Muscle of back (tissue), 13 donors: ENCODE measurements around the gene ANKRD24. TPM values are rescaled to one million over a fixed set of nuclear protein-coding genes. Genes with fewer than 3 reads are reported as not detected.
"Not testable (repeated sequence)": the region's sequence is repeated elsewhere in the genome, so short reads cannot be mapped to it uniquely, and the experiment has no call there.

ENCODE experiments used
- DNase-seq, 3 donors: peaks; one replicate each; pipeline versions ENCODE4 v3.0.0 to v3.0.0-alpha.2; 2013
- long read RNA-seq, 9 donors: transcript quantifications; one replicate each; lab custom pipeline, GENCODE V29; 2026
- polyA plus RNA-seq, 10 donors: library from polyadenylated mRNA; unstranded; fragments of 120-200 nt; gene quantifications; one replicate each; pipeline ENCODE4 v1.2.1, GENCODE V29; 2013; ENCODE audit not compliant: insufficient read length in 10 of 10

Gene ANKRD24
- 1 to 10 TPM in 5 of 10 donors, under 1 TPM in 5; 0.41 to 1.9 (median 1.1) TPM for polyA plus RNA-seq
- long read RNA-seq, donor 1: 0 reads
- long read RNA-seq, donor 2: 0 reads
- long read RNA-seq, donor 3: 0 reads
- long read RNA-seq, donor 4: 0 reads
- long read RNA-seq, donor 5: 0 reads
- long read RNA-seq, donor 6: 0 reads
- long read RNA-seq, donor 7: 0 reads
- long read RNA-seq, donor 8: 0 reads
- long read RNA-seq, donor 9: 0 reads

DNA sequence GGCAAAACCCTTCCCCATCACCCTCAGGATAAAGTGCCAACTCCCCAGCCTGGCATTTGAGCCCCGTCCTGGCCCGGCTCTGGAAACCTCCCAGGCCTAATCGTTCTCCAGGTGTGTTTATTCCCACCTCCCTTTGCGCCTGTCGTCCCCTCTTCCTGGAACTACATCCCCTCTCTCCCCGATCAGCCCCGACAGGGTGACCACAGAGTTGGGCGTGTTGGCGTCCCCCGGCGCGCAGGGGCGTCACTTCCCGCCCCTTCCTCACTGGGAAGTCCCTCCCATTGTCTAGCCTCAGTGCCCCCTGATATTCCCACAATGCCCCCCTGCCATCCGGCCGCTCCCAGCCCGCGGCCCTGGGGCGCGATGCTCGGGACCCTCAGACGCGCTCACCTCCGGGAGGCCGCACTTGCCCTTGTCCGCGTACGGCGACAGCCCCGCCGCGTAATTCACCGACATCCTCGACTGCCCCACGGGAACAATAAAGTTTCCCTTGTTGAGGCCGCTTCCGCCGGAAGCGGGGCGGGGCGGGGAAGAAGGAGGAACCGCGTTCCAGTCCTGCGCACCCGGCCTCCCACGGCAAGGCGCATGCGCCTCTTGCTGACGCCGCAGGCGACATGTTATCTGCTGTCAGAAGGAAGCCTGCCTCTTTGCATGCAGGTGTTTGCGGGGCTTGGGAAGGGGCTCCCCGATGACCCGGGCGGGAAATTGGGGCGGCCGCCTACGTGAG, at the start of gene ANKRD24, which contains the start of gene SIRT6:
TSS of gene ANKRD24 (plus strand) at position 606 of the 727 bp plus-strand sequence. CDS start 3,737 bp downstream, outside the sequence.
TSS of gene SIRT6 (minus strand) at position 480 of the 727 bp plus-strand sequence. CDS start at position 456, 24 bp downstream.
- DNase-seq: peak; percentile 95 to 98 (median 98)

DNA sequence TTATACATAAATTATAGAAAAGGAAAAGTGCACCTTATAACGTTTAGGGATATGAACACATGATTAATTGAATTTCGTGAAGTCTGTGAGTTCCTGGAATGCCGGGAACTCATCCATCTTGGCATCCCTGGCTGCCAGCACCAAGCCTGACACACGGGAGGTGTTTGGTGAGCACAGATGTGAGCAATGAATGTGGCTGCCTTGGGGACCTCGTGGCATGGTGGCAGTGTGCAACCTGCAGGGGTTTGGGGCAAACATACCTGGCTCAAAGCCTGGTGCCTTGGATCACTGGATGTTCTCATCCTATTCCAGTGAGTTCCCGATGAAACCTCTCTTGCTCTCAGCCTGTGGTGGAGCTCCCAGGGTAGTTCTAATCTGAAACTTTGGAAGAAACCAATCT, 48.1 kb upstream of the ANKRD24 start:
- peak in 1 of 3 donors; percentile 18 for DNase-seq

DNA sequence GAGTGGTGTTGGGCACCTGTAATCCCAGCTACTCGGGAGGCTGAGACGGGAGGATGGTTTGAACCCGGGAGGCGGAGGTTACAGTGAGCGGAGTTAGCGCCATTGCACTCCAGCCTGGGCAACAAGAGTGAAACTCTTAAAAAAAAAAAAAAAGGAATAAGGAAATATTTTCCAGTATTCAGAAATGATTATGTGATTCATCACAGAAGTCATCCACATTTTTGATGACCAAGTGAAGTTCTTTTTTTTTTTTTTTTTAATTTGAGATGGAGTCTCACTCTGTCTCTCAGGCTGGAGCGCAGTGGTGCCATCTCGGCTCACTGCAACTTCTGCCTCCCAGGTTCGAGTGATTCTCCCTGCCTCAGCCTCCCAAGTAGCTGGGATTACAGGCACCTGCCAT, 47.1 kb upstream of the ANKRD24 start:
- not testable (repeated sequence) for DNase-seq

DNA sequence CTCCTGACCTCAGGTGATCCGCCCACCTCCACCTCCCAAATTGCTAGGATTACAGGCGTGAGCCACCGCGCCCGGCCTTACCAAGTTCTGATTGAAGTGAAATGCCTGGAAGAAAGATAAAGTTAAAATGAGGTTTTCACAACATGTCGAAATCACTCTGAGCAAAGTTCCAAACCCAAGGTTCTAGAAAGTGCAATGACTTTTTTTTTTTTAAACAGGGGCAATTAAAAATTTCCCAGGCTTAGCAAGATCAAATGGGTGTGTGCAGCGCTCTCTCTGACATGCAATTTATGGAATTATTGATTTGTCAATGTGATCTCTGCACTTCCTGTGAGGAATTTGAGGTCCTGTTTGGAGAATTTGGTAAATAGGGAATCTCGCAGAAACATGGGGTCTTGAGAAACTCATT, 45.8 kb upstream of the ANKRD24 start:
- DNase-seq: no peak

- DNase-seq: no peak
Measured at GRCh38 chr19:4138445-4138844, 44.0 kb upstream of the ANKRD24 start.

DNA sequence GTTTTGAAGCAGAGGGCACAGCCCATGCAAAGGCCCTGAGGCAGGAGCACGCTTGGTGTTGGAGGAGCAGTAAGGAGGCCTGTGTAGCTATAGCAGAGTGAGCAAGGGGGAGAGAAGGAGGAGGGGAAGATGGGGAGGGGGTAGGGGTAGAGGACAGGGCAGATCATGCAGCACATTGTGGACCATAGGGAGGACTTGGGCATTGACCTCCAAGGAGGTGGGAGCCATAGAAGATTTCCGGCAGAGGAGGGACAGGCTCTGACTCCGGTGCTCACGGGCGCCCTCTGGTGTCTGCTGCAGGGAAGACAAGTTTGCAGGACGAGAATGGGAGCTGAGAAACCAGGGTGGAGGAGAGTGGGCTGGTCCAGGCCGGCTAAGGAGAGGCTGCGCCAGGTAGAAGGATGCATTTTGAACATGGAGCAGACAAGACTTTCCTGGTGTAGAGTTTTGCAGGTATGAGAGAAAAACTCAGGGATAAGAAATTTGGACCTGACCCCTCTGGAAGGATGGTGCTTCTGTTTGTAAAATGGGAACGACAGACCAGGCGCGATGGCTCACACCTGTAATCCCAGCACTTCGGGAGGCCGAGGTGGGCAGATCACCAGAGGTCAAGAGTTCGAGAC, 42.8 kb upstream of the ANKRD24 start:
- DNase-seq: peak in 2 of 3 donors; percentile 47 to 66

- DNase-seq: peak in 2 of 3 donors; percentile 28 to 54
Measured at GRCh38 chr19:4140237-4140711, 42.2 kb upstream of the ANKRD24 start.

DNA sequence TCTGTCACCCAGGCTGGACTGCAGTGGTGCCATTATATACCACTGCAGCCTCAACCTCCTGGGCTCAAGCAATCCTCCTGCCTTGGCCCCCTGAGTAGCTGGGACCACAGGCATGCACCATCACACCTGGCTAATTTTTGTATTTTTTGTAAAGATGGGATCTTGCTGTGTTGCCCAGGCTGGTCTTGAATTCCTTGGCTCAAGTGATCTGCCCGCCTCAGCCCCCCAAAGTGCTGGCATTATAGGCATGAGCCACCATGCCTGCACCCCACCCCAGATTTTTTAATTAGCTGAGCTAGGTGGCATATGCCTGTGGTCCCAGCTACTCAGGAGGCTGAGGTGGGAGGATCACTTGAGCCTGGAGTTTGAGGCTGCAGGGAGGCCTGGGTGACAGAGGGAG, 39.6 kb upstream of the ANKRD24 start:
- DNase-seq: not testable (repeated sequence)

GRCh38 chr19:4144666-4145249, 37.7 kb upstream of the ANKRD24 start:
- DNase-seq: no peak

- no peak for DNase-seq
Measured at GRCh38 chr19:4149518-4150288, 32.8 kb upstream of the ANKRD24 start.

GRCh38 chr19:4151623-4152022, 30.9 kb upstream of the ANKRD24 start:
- no peak for DNase-seq

GRCh38 chr19:4152241-4152998, 30.1 kb upstream of the ANKRD24 start:
- DNase-seq: no peak

GRCh38 chr19:4154571-4155312, 27.7 kb upstream of the ANKRD24 start:
- no peak for DNase-seq

DNA sequence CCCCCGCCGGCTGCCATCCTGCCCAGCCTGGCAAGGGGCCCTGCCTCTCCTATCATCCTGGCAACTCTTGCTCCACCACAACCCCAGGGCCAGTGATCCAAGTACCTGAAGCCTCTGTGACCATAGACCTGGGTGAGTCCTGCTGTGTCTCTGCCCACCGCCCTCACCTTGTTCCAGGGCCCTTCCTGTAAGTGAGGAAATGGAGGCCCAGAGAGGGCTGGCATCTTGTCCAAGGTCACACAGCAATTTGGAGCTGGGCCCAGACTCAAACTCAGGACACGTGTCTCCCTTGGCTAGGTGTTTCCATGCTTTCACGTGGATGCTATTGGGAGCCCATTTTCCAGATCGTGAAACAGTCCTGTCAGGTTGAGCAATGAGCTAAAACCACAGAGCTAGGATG, 25.3 kb upstream of the ANKRD24 start:
- no peak for DNase-seq

- not testable (repeated sequence) for DNase-seq
Measured at GRCh38 chr19:4157971-4158370, 24.5 kb upstream of the ANKRD24 start.

DNA sequence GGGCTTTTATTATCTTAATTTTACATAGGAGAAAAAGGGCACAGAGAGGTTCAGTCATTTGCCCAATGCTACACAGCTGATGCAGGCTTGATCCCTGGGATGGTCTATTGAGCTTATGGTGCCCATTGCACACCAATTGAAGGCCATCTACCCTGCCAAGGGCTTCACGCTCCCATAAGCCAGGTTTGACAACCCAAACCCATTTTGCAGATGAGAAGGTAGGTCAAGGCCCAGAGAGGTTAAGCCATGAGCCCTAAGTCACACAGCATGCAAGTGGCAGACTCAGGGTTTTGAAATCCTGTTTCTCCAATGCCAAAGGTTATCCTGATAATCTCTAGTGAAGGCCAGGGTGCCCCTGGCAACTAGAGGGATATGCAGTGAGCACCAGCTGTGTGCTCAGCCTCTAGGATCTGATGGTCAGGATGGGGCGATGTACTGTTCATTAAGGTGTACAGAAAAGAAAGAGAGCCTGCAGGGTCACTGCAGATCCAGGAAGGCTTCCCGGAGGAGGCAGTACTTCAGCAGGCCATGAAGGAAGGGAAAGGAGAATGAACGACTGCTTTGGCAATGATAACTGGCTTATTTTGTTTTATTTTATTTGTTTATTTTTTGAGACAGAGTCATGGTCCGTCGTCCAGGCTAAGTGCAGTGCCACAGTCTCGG, 20.9 kb upstream of the ANKRD24 start:
- no peak for DNase-seq

DNA sequence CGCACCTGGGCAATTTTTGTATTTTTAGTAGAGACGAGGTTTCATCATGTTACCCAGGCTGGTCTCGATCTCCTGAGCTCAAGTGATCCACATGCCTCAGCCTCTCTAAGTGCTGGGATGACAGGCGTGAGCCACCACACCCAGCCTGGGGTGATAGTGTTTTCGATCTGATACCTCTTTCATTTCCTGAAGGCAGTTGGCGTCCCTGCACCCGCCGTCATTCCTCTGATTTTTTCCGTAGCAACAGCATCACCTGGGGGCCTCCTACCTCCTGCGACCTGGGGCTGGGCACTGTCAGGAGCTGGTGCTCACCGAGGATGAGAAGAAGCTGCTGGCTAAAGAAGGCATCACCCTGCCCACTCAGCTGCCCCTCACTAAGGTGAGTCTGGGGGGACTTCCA, 18.2 kb upstream of the ANKRD24 start:
- DNase-seq: no peak

GRCh38 chr19:4171676-4172075, 10.8 kb upstream of the ANKRD24 start:
- DNase-seq: no peak

DNA sequence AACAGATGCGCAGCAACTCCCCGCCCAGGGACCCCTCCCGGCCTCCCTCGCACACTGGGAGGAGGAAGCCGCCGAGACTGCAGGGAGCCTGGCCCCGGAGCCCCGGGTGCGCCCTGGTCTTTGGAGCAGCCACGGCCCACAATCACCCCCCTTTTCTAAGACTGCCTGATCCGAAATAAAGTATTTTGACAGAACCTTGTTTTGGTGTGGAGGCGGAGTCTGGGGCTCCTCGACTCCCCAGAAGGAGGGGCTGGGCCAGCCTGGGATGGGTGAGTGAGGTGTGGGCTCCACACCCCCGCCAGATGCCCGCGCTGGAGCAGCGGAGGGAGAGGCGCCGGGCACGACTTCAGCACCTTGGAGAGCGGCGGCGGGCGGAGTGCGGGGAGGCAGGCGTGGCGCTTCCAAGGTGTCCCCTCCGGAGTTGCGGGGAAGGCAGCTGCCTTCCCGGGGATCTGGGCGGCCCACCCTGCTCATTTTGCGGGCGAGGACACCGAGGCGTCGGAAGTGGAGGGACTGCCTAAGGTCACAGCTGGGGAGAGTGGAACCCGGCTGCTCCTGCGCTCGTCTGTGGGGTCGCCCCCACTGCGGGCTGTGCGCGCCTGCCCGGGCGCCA, 9.5 kb upstream of the ANKRD24 start:
- peak in 2 of 3 donors; percentile 55 to 77 for DNase-seq
